H1 (cell line): ENCODE results near the gene PPARA. TPM values are rescaled to one million over a fixed set of nuclear protein-coding genes. Genes with fewer than 3 reads are reported as not detected.

Source experiments
- CTCF ChIA-PET: fragments of 300-600 bp; sonication (Branson Sonifier 250); formaldehyde crosslinking; loops from one replicate; lab custom pipeline; 2021; ENCODE audit not compliant: partially characterized antibody; lab: Charles Lee
- POLR2A ChIA-PET: fragments of 300-600 bp; sonication (Branson Sonifier 250); formaldehyde crosslinking; loops from one replicate; lab custom pipeline; 2021; ENCODE audit warnings: inconsistent platforms; ENCODE audit not compliant: partially characterized antibody; lab: Charles Lee
- DNase-seq, 2 experiments: peaks; one replicate each; pipeline versions ENCODE4 v3.0.0 to v3.0.0-alpha.2; 2010 to 2022; ENCODE audit warnings: low spot score in 2 of 2, low read depth in 1 of 2, mixed read lengths in 1 of 2
- FAIRE-seq: peaks from 2 replicates; lab custom pipeline; 2011; peaks lifted over from hg19 to GRCh38; lab: Jason Lieb, UNC
- H2AFZ ChIP-seq: 2 replicates; pipeline ENCODE4 v1.8.1; 2012; ENCODE audit warnings: low read length, inconsistent platforms
- H2AK5ac ChIP-seq: 2 replicates; pipeline ENCODE4 v1.6.1; 2013; ENCODE audit warnings: low read depth, low read length
- H2BK120ac ChIP-seq: replicated peaks from 2 replicates; pipeline ENCODE3; 2013; ENCODE audit warnings: low read depth, low read length, inconsistent platforms
- H2BK12ac ChIP-seq: 2 replicates; pipeline ENCODE4 v1.6.1; 2013; ENCODE audit warnings: low read depth, low read length
- H2BK15ac ChIP-seq: 2 replicates; pipeline ENCODE4 v1.6.1; 2013; ENCODE audit warnings: low read length
- H2BK20ac ChIP-seq: 2 replicates; pipeline ENCODE4 v1.6.1; 2013; ENCODE audit warnings: low read length
- H2BK5ac ChIP-seq: 2 replicates; pipeline ENCODE4 v1.6.1; 2013; ENCODE audit warnings: low read depth, low read length
- H3K14ac ChIP-seq: 2 replicates; pipeline ENCODE4 v1.6.1; 2013; ENCODE audit warnings: inconsistent platforms; ENCODE audit not compliant: insufficient read length
- H3K18ac ChIP-seq: 2 replicates; pipeline ENCODE4 v1.6.1; 2013; ENCODE audit warnings: low read length; ENCODE audit errors: extremely low read depth
- H3K23ac ChIP-seq: 2 replicates; pipeline ENCODE4 v1.6.1; 2013; ENCODE audit warnings: inconsistent platforms; ENCODE audit not compliant: insufficient read length
- H3K23me2 ChIP-seq: 2 replicates; pipeline ENCODE4 v1.6.1; 2013; ENCODE audit warnings: low read depth, low read length
- H3K27ac ChIP-seq: 2 replicates; pipeline ENCODE4 v1.6.1; 2011; ENCODE audit warnings: low read depth, low read length, inconsistent platforms
- H3K27me3 ChIP-seq, 4 experiments: replicated peaks in 1 of 4; 1 replicate in 1 of 4; 2 replicates in 3 of 4; pipeline versions ENCODE4 v1.6.1 to v1.8.1; 2011 to 2013; ENCODE audit warnings: low read length in 3 of 4, mild to moderate bottlenecking in 3 of 4, inconsistent platforms in 2 of 4, mixed read lengths in 2 of 4, moderate library complexity in 1 of 4; ENCODE audit not compliant: control insufficient read depth in 3 of 4, insufficient read depth in 3 of 4; ENCODE audit errors: extremely low read depth in 1 of 4
- H3K36me3 ChIP-seq, 4 experiments: 2 replicates each; pipeline versions ENCODE4 v1.6.1 to v1.8.1; 2011 to 2013; ENCODE audit warnings: mild to moderate bottlenecking in 4 of 4, low read length in 3 of 4, moderate library complexity in 2 of 4, control low read depth in 1 of 4, inconsistent platforms in 1 of 4; ENCODE audit not compliant: insufficient read depth in 4 of 4, control insufficient read depth in 2 of 4
- H3K4ac ChIP-seq: replicated peaks from 2 replicates; pipeline ENCODE3; 2013; ENCODE audit warnings: low read length, low read depth, mixed read lengths, inconsistent platforms; ENCODE audit not compliant: insufficient read length
- H3K4me1 ChIP-seq, 4 experiments: replicated peaks in 1 of 4; 1 replicate in 1 of 4; 2 replicates in 3 of 4; pipeline versions ENCODE4 v1.6.1 to v1.8.1; 2011 to 2013; ENCODE audit warnings: low read length in 3 of 4, inconsistent platforms in 2 of 4, mixed read lengths in 1 of 4; ENCODE audit not compliant: insufficient read depth in 4 of 4, control insufficient read depth in 3 of 4
- H3K4me2 ChIP-seq, 2 experiments: 2 replicates each; pipeline versions ENCODE4 v1.6.1 to v1.8.1; 2011 to 2013; ENCODE audit warnings: low read depth in 2 of 2, low read length in 2 of 2, control low read depth in 1 of 2, inconsistent platforms in 1 of 2, mild to moderate bottlenecking in 1 of 2; ENCODE audit not compliant: insufficient read depth in 1 of 2
- H3K4me3 ChIP-seq, 4 experiments: fragments of 200-600, 300-600 bp in 1 of 4; sonication (generic), shearing (Covaris generic), sonication (Bioruptor Twin) in 1 of 4; 2 replicates each; pipeline versions ENCODE4 v1.5.1 to v1.8.1; 2011 to 2016; ENCODE audit warnings: low read length in 4 of 4, low read depth in 3 of 4, control low read depth in 2 of 4, inconsistent platforms in 2 of 4, mild to moderate bottlenecking in 2 of 4, mixed read lengths in 1 of 4, moderate library complexity in 1 of 4; ENCODE audit not compliant: insufficient read depth in 2 of 4; ENCODE audit errors: extremely low read depth in 1 of 4
- H3K56ac ChIP-seq: replicated peaks from 2 replicates; pipeline ENCODE3; 2013; ENCODE audit warnings: low read depth, mild to moderate bottlenecking, mixed read lengths, low read length, inconsistent platforms; ENCODE audit not compliant: insufficient read length
- H3K79me1 ChIP-seq: 2 replicates; pipeline ENCODE4 v1.6.1; 2013; ENCODE audit warnings: low read depth, low read length, control low read depth
- H3K79me2 ChIP-seq, 2 experiments: 2 replicates each; pipeline versions ENCODE4 v1.6.1 to v1.8.1; 2012 to 2013; ENCODE audit warnings: low read length in 2 of 2, mild to moderate bottlenecking in 2 of 2, inconsistent platforms in 1 of 2; ENCODE audit not compliant: insufficient read depth in 2 of 2, control insufficient read depth in 1 of 2
- H3K9ac ChIP-seq, 4 experiments: replicated peaks in 1 of 4; 1 replicate in 1 of 4; 2 replicates in 3 of 4; pipeline versions ENCODE4 v1.6.1 to v1.8.1; 2011 to 2013; ENCODE audit warnings: low read depth in 3 of 4, low read length in 3 of 4, control low read depth in 2 of 4, mild to moderate bottlenecking in 2 of 4, moderate library complexity in 2 of 4, inconsistent platforms in 1 of 4; ENCODE audit errors: extremely low read depth in 1 of 4
- H3K9me3 ChIP-seq, 2 experiments: 2 replicates each; pipeline versions ENCODE4 v1.6.1 to v1.8.1; 2012 to 2013; ENCODE audit warnings: mild to moderate bottlenecking in 2 of 2, moderate library complexity in 2 of 2, control low read depth in 1 of 2, inconsistent platforms in 1 of 2, low read depth in 1 of 2, low read length in 1 of 2, mixed read lengths in 1 of 2; ENCODE audit not compliant: insufficient read depth in 2 of 2
- H4K20me1 ChIP-seq, 2 experiments: replicated peaks in 1 of 2; 2 replicates each; pipeline versions ENCODE3 to v1.8.1; 2011 to 2013; ENCODE audit warnings: inconsistent platforms in 2 of 2, low read length in 2 of 2, mild to moderate bottlenecking in 1 of 2; ENCODE audit not compliant: insufficient read depth in 2 of 2, control insufficient read depth in 1 of 2
- H4K5ac ChIP-seq: 2 replicates; pipeline ENCODE4 v1.6.1; 2013; ENCODE audit warnings: low read length, low read depth, mixed read lengths, inconsistent platforms; ENCODE audit not compliant: insufficient read length
- H4K8ac ChIP-seq: 2 replicates; pipeline ENCODE4 v1.8.0; 2013; ENCODE audit warnings: mild to moderate bottlenecking, moderate library complexity, low read length, inconsistent platforms; ENCODE audit not compliant: insufficient read depth; ENCODE audit errors: extremely low read depth
- H4K91ac ChIP-seq: replicated peaks from 2 replicates; pipeline ENCODE3; 2013; ENCODE audit warnings: low read length, mixed read lengths, inconsistent platforms; ENCODE audit not compliant: insufficient read length
- BRCA1 ChIP-seq: IDR thresholded peaks from 2 replicates; pipeline ENCODE4 v1.6.1; 2012; ENCODE audit warnings: low read depth, low read length, improper control_type of control experiment
- TCF12 ChIP-seq: IDR thresholded peaks from 2 replicates; pipeline ENCODE4 v1.6.1; 2011; ENCODE audit warnings: low read depth, mild to moderate bottlenecking, low read length
- WGBS, 2 experiments: shearing (Covaris generic) in 1 of 2; methylation state at CpG; one replicate each; pipeline versions ENCODE4 v1.1.6 to v1.1.7; 2013 to 2015; ENCODE audit warnings: low lambda C conversion rate in 2 of 2, mixed read lengths in 2 of 2, inconsistent platforms in 1 of 2, low coverage in 1 of 2, missing lambda C conversion rate in 1 of 2; ENCODE audit not compliant: insufficient replicate concordance in 2 of 2, insufficient coverage in 1 of 2, insufficient read length in 1 of 2; ENCODE audit errors: extremely low coverage in 1 of 2, missing lambda C conversion rate in 1 of 2; 5-methylcytosine and 5-hydroxymethylcytosine counted together
- polyA plus RNA-seq, 7 experiments: library from polyadenylated mRNA; depleted of rRNA in 3 of 7; stranded (reverse) in 5 of 7; unstranded in 2 of 7; fragments of >200 nt in 5 of 7; fragments of 200-250 nt in 2 of 7; gene quantifications; 1 replicate in 5 of 7; 2 replicates in 1 of 7; 4 replicates in 1 of 7; pipeline versions ENCODE4 v1.2.1 to v1.2.3, GENCODE V29; 2011 to 2013; ENCODE audit warnings: missing spikeins in 2 of 7, mixed read lengths in 2 of 7
- total RNA-seq: library from RNA; stranded (reverse); fragmentation: NEBNext Ultra II Directional; extraction: Animal tissue kit (Norgen Biotek cat#: 25700); gene quantifications from 2 replicates; pipeline ENCODE4 v1.2.1, GENCODE V29; 2021
- TF ChIP-seq, protein P1 (sequence below): IDR thresholded peaks from 2 replicates; pipeline ENCODE4 v1.6.1; 2012; ENCODE audit warnings: inconsistent platforms

Gene PPARA
- total and polyA plus RNA-seq, 2 of the 8 experiments (the other 6 are each of a cell fraction or from before 2014, with no cell fraction given): 3.1 to 8.2 TPM

DNA sequence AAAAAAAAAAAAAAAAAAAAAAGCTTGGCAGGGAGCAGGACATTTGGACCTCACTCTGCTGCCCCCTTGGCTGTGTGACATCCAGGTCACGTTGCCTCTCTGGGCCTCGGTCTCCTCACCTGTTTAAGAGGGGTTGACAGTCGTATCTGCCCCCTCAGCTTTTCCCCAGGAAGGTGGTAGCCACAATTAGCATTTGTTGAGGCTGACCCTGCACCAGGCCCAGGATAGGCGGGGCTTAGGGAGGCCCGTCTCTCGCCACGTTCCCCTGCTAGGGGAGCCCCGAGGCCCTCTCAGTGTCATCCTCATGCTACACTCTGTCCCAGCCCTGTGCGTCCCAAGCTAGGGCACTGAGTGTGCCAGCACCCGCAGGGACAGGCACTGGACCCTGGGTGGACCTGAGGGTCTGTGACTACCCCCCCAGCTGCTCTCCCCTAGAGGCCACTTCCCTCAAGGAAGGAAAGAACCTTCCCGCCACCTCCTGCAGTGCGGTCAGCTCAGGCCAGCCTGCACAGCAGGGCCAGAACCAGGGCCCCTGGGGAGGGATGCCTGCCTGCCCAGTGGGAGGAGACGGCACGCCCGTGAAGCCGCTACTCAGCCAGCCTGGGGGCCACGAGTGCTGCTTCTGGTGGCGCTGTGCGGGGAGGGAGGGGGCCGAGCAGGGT lies 38.5 kb upstream of the PPARA start:
- TF ChIP-seq BRCA1 (no peak), TCF12 (no peak)
- TF ChIP-seq, protein P1, sequence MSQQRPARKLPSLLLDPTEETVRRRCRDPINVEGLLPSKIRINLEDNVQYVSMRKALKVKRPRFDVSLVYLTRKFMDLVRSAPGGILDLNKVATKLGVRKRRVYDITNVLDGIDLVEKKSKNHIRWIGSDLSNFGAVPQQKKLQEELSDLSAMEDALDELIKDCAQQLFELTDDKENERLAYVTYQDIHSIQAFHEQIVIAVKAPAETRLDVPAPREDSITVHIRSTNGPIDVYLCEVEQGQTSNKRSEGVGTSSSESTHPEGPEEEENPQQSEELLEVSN: peak; percentile 36; the same call in 1 of the 2 replicates
- Histone ChIP-seq H3K4me2 (no peak overlapping the region), H3K56ac (no peak overlapping the region), H3K9ac (no peak overlapping the region), H4K91ac (no peak overlapping the region), H3K14ac (no peak overlapping the region), H2AK5ac (0 out of 2 replicates have a peak overlapping the region, but pooled peaks have one; percentile 20), H2BK120ac (no peak overlapping the region), H3K18ac (0 out of 2 replicates have a peak overlapping the region, but pooled peaks have one; percentile 32), H4K20me1 (peaks cover 0 to 1% of the 10 kb centered on the region in 2 experiments), H3K4me1 (peaks cover 0 to 16% (median 11%) of the 10 kb centered on the region in 4 experiments; a peak in 6 of 7 replicates), H3K79me2 (no peaks in the 10 kb centered on the region), H3K27ac (no peak overlapping the region), H3K27me3 (no peaks in the 10 kb centered on the region), H3K9me3 (no peaks in the 10 kb centered on the region), H3K23ac (no peak overlapping the region), H4K8ac (no peak overlapping the region), H3K4ac (no peak overlapping the region), H3K36me3 (no peaks in the 10 kb centered on the region; a peak in 1 of 8 replicates), H3K23me2 (no peaks in the 10 kb centered on the region), H4K5ac (no peak overlapping the region), H2BK15ac (no peak overlapping the region), H3K4me3 (no peak overlapping the region), H2BK20ac (no peak overlapping the region), H3K79me1 (no peaks in the 10 kb centered on the region), H2AFZ (no peak overlapping the region), H2BK12ac (no peak overlapping the region), H2BK5ac (no peak overlapping the region)
- WGBS, 2 experiments: 70% methylated on average over 10 of the region's 20 CpGs; no CpG with 5 or more reads in 1 of the 2 experiments
- POLR2A ChIA-PET: interaction anchor here (1.0 kb wide), 1 partner anchor 21 kb away, joined by 5 read pairs; no protein-coding TSS in a partner anchor
- DNase-seq (no peak), FAIRE-seq (no peak)
- CTCF ChIA-PET: interaction anchor here (0.6 to 10.9 kb wide), 11 partner anchors 9 to 175 kb away, joined by 3 to 147 read pairs (median 4); no protein-coding TSS in a partner anchor
